HL-60/S4 treated with phorbol 12-myristate 13-acetate at 8.2 ng/mL for 4 days and 3 days (cell line): ENCODE data around the gene NME7.
"Not testable (repeated sequence)": the region's sequence is repeated elsewhere in the genome, so short reads cannot be mapped to it uniquely, and the experiment has no call there.

ENCODE experiments used
- in situ Hi-C: fragments of 300-500 bp; cut with MboI; formaldehyde crosslinking; loops from 2 replicates; pipeline ENCODE4 v1.15.0; 2022; ENCODE audit warnings: low sequenced_read_pairs

Gene NME7

GRCh38 chr1:169367686-169368405 lies at the start of gene NME7, which contains the start of gene BLZF1:
NME7 (minus strand) TSS chr1:169367797; CDS start chr1:169367710, 87 bp downstream.
BLZF1 (plus strand) TSS chr1:169368195; CDS start chr1:169369523, 1,328 bp downstream.
- in situ Hi-C loops: no loop called here

GRCh38 chr1:169414952-169415351 lies 47.4 kb upstream of the NME7 start:
- in situ Hi-C loops: no loop called here

GRCh38 chr1:169408340-169408739 lies 40.7 kb upstream of the NME7 start:
- in situ Hi-C loops: not testable (repeated sequence)

- in situ Hi-C loops: not testable (repeated sequence)
Observed at GRCh38 chr1:169402578-169402977, 35.0 kb upstream of the NME7 start.

- in situ Hi-C loops: no loop called here
Observed at GRCh38 chr1:169395955-169396354, 28.4 kb upstream of the NME7 start.

GRCh38 chr1:169392406-169392805 lies 24.8 kb upstream of the NME7 start:
- in situ Hi-C loops: no loop called here

GRCh38 chr1:169390303-169390702 lies 22.7 kb upstream of the NME7 start:
- in situ Hi-C loops: no loop called here

- in situ Hi-C loops: no loop called here
Observed at GRCh38 chr1:169387399-169387798, 19.8 kb upstream of the NME7 start.

GRCh38 chr1:169383449-169383848 lies 15.9 kb upstream of the NME7 start:
- in situ Hi-C loops: no loop called here

GRCh38 chr1:169381162-169381561 lies 13.6 kb upstream of the NME7 start:
- in situ Hi-C loops: no loop called here

GRCh38 chr1:169371404-169371803 lies 3.8 kb upstream of the NME7 start:
- in situ Hi-C loops: no loop called here

- in situ Hi-C loops: no loop called here
Observed at GRCh38 chr1:169368406-169368769, 791 bp upstream of the NME7 start.

GRCh38 chr1:169367096-169367685 lies 406 bp downstream of the NME7 start:
- in situ Hi-C loops: no loop called here

- in situ Hi-C loops: no loop called here
Observed at GRCh38 chr1:169364948-169365347, 2.6 kb downstream of the NME7 start.

- in situ Hi-C loops: no loop called here
Observed at GRCh38 chr1:169363046-169363730, 4.4 kb downstream of the NME7 start.

- in situ Hi-C loops: no loop called here
Observed at GRCh38 chr1:169361281-169361680, 6.3 kb downstream of the NME7 start.

GRCh38 chr1:169360415-169360814 lies 7.2 kb downstream of the NME7 start:
- in situ Hi-C loops: no loop called here

GRCh38 chr1:169348383-169349036 lies 19.1 kb downstream of the NME7 start:
- in situ Hi-C loops: loop anchor here (25.0 kb wide), 1 partner anchor 736 kb away; no protein-coding TSS in a partner anchor

- in situ Hi-C loops: loop anchor here (25.0 kb wide), 1 partner anchor 736 kb away; no protein-coding TSS in a partner anchor
Observed at GRCh38 chr1:169347688-169348382, 19.8 kb downstream of the NME7 start.

GRCh38 chr1:169346036-169346589 lies 21.5 kb downstream of the NME7 start:
- in situ Hi-C loops: loop anchor here (25.0 kb wide), 1 partner anchor 734 kb away; no protein-coding TSS in a partner anchor
